ENCODE results near the gene IQSEC1.

DNA sequence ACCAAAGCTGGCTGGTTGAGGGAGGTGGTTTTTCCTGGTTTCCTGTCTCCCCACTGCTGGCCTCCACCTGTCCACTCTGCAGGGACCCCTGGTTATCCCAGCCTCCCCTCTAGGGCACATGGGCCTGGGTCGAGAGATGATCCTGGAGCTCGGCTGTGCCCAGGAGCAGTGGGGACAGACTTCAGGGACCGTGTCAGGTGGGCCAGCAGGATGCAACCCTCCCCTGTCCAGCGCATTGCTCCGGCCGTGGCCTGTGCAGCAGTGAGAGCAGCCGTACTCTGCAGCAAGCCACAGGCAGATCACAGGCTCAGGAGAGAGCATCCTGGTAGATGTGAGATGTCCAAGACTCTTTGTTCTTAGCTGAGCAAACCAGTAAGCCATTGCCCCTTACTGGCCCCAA lies 139.3 kb downstream of the IQSEC1 start:
- TF ChIP-seq ZNF274 (IDR thresholded peaks at IDR 0.05; ENCODE audit: low read depth, low read length) (no peak), EZH2 (IDR thresholded peaks at IDR 0.05) (no peak), POLR2AphosphoS5 (IDR thresholded peaks at IDR 0.05; ENCODE audit: low read depth, low read length) (no peak), FOSL1 (IDR thresholded peaks at IDR 0.05; ENCODE audit: low read depth) (no peak), POLR2A (IDR thresholded peaks at IDR 0.05; ENCODE audit: borderline replicate concordance, extremely low read depth, insufficient read depth, insufficient read length) (no peak), CEBPB (IDR thresholded peaks at IDR 0.05; ENCODE audit: low read depth) (no peak), EZH2phosphoT487 (IDR thresholded peaks at IDR 0.05; ENCODE audit: borderline replicate concordance) (no peak), SRF (IDR thresholded peaks at IDR 0.05; ENCODE audit: low read depth) (no peak)
- TF ChIP-seq, protein P1, sequence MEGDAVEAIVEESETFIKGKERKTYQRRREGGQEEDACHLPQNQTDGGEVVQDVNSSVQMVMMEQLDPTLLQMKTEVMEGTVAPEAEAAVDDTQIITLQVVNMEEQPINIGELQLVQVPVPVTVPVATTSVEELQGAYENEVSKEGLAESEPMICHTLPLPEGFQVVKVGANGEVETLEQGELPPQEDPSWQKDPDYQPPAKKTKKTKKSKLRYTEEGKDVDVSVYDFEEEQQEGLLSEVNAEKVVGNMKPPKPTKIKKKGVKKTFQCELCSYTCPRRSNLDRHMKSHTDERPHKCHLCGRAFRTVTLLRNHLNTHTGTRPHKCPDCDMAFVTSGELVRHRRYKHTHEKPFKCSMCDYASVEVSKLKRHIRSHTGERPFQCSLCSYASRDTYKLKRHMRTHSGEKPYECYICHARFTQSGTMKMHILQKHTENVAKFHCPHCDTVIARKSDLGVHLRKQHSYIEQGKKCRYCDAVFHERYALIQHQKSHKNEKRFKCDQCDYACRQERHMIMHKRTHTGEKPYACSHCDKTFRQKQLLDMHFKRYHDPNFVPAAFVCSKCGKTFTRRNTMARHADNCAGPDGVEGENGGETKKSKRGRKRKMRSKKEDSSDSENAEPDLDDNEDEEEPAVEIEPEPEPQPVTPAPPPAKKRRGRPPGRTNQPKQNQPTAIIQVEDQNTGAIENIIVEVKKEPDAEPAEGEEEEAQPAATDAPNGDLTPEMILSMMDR (IDR thresholded peaks at IDR 0.05 in 2 of 3, conservative IDR thresholded peaks at IDR 0.05 in 1 of 3; ENCODE audit: borderline replicate concordance in 1 of 3, insufficient read depth in 1 of 3, low read depth in 2 of 3, low read length in 2 of 3), result no peak
- TF ChIP-seq, protein P2, sequence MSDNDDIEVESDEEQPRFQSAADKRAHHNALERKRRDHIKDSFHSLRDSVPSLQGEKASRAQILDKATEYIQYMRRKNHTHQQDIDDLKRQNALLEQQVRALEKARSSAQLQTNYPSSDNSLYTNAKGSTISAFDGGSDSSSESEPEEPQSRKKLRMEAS (IDR thresholded peaks at IDR 0.05), result no peak
- TF ChIP-seq, protein P3, sequence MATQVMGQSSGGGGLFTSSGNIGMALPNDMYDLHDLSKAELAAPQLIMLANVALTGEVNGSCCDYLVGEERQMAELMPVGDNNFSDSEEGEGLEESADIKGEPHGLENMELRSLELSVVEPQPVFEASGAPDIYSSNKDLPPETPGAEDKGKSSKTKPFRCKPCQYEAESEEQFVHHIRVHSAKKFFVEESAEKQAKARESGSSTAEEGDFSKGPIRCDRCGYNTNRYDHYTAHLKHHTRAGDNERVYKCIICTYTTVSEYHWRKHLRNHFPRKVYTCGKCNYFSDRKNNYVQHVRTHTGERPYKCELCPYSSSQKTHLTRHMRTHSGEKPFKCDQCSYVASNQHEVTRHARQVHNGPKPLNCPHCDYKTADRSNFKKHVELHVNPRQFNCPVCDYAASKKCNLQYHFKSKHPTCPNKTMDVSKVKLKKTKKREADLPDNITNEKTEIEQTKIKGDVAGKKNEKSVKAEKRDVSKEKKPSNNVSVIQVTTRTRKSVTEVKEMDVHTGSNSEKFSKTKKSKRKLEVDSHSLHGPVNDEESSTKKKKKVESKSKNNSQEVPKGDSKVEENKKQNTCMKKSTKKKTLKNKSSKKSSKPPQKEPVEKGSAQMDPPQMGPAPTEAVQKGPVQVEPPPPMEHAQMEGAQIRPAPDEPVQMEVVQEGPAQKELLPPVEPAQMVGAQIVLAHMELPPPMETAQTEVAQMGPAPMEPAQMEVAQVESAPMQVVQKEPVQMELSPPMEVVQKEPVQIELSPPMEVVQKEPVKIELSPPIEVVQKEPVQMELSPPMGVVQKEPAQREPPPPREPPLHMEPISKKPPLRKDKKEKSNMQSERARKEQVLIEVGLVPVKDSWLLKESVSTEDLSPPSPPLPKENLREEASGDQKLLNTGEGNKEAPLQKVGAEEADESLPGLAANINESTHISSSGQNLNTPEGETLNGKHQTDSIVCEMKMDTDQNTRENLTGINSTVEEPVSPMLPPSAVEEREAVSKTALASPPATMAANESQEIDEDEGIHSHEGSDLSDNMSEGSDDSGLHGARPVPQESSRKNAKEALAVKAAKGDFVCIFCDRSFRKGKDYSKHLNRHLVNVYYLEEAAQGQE (IDR thresholded peaks at IDR 0.05; ENCODE audit: low read depth), result no peak
- TF ChIP-seq, protein P4, sequence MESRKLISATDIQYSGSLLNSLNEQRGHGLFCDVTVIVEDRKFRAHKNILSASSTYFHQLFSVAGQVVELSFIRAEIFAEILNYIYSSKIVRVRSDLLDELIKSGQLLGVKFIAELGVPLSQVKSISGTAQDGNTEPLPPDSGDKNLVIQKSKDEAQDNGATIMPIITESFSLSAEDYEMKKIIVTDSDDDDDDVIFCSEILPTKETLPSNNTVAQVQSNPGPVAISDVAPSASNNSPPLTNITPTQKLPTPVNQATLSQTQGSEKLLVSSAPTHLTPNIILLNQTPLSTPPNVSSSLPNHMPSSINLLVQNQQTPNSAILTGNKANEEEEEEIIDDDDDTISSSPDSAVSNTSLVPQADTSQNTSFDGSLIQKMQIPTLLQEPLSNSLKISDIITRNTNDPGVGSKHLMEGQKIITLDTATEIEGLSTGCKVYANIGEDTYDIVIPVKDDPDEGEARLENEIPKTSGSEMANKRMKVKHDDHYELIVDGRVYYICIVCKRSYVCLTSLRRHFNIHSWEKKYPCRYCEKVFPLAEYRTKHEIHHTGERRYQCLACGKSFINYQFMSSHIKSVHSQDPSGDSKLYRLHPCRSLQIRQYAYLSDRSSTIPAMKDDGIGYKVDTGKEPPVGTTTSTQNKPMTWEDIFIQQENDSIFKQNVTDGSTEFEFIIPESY (IDR thresholded peaks at IDR 0.05; ENCODE audit: extremely low read depth, insufficient replicate concordance, low read length), result no peak
